Measurements from ENCODE around the gene KRT81.
"Not testable (repeated sequence)": the region's sequence is repeated elsewhere in the genome, so short reads cannot be mapped to it uniquely, and the experiment has no call there.

The KRT81 gene

DNA sequence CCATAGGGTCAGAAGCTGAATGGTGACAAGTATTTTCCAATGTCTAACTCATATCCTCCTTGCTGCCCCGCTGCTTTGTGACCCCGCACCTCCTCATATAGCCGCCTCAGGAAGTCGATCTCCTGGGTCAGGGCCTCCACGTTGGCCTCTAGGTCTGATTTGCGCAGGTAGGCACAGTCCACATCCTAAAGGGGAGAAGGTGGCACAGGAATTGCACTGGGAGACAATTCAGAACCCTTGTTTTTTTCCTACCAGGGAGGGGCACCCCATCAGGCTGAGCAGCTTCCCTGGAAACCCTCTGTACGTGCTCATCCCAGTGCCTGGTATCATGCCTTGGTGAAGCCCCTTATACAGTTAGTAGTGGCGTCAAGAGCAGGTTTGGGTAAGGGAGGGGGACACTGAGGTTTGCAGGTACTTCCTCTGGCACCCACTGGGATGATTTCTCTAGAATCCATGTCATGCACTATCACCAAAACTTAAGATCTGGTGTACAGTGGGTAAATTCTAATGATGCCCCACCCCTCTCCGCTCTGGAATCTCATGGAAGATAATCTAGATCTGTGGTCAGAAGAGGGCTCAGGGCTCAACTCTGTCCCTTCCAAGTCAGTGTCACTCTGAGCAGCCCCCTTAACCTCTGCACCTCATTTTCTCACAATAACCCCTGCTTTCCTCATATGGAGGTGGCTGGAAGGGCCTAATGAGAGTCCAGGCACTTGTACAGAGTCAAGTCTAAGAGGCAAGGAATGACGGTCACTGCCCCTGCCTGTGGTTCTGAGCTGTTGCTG lies 37.0 kb downstream of the KRT81 start:
- no peak overlapping the region for H3K4me3 ChIP-seq (ENCODE audit: low read depth, low read length, poor library complexity, severe bottlenecking)
- no peak overlapping the region for H3K4me2 ChIP-seq (ENCODE audit: low read length)
- no peak overlapping the region for H3K27ac ChIP-seq (ENCODE audit: low read depth, low read length, poor library complexity, severe bottlenecking)
- no peaks in the 10 kb centered on the region for H3K79me2 ChIP-seq (ENCODE audit: insufficient read depth, low read length)
- H3F3A ChIP-seq (ENCODE audit: insufficient read depth, low read length), result no peaks in the 10 kb centered on the region
- H3K27me3 ChIP-seq (ENCODE audit: insufficient read depth, low read length), result no peaks in the 10 kb centered on the region
- no peak overlapping the region for H3K9ac ChIP-seq (ENCODE audit: low read length)
- no peak for TF ChIP-seq EZH2 (IDR thresholded peaks at IDR 0.05; ENCODE audit: borderline replicate concordance, low read length)
- TF ChIP-seq, protein P1, sequence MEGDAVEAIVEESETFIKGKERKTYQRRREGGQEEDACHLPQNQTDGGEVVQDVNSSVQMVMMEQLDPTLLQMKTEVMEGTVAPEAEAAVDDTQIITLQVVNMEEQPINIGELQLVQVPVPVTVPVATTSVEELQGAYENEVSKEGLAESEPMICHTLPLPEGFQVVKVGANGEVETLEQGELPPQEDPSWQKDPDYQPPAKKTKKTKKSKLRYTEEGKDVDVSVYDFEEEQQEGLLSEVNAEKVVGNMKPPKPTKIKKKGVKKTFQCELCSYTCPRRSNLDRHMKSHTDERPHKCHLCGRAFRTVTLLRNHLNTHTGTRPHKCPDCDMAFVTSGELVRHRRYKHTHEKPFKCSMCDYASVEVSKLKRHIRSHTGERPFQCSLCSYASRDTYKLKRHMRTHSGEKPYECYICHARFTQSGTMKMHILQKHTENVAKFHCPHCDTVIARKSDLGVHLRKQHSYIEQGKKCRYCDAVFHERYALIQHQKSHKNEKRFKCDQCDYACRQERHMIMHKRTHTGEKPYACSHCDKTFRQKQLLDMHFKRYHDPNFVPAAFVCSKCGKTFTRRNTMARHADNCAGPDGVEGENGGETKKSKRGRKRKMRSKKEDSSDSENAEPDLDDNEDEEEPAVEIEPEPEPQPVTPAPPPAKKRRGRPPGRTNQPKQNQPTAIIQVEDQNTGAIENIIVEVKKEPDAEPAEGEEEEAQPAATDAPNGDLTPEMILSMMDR (IDR thresholded peaks at IDR 0.05; ENCODE audit: low read length), result no peak
- no peaks in the 10 kb centered on the region for H3K9me3 ChIP-seq (ENCODE audit: low read length)
- H3K9me2 ChIP-seq (ENCODE audit: low read depth, low read length), result no peaks in the 10 kb centered on the region
- no peaks in the 10 kb centered on the region for H3K4me1 ChIP-seq (ENCODE audit: insufficient read depth, low read length, severe bottlenecking)
- H3K36me3 ChIP-seq (ENCODE audit: insufficient read depth, low read length), result no peaks in the 10 kb centered on the region
- H2AFZ ChIP-seq (ENCODE audit: low read length), result no peak overlapping the region
- no peaks in the 10 kb centered on the region for H4K20me1 ChIP-seq (ENCODE audit: insufficient read depth, low read length)

DNA sequence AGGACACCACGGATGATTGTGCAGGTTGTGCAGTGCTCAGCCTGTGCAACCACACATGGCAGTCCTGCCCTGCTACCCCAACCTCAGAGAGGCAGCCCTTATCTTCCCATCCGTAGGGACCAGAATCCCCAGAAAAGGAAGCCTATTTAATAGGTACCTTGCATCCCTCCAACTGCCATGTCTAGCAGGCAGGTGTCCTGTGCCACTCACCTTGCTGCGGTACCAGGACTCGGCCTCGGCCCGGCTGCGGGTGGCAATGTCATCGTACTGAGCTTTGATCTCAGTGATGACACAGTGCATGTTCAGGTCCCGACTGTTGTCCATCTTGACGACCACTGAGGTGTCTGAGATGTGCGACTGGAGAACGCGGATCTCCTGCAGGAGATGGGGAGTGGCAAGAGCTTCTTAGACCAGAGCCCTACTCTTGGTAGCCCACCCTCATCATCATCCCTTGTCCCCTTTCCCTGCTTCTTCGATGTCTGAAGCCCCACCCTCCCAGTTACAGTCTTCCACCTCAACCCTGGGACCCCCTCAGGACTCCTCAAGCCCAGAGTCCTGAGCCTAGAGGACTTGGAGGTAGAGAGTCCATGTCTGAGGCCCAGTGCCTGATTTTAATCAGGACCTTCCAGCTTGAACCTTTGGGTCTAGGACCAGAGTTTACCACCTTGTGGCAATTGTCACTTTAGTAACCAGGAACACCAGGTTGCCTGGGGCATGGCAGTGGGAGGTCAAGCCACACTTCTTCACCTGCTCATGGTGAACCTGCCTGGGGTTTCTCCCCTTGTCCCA lies 37.7 kb downstream of the KRT81 start:
- no peaks in the 10 kb centered on the region for H3K79me2 ChIP-seq (ENCODE audit: insufficient read depth, low read length)

DNA sequence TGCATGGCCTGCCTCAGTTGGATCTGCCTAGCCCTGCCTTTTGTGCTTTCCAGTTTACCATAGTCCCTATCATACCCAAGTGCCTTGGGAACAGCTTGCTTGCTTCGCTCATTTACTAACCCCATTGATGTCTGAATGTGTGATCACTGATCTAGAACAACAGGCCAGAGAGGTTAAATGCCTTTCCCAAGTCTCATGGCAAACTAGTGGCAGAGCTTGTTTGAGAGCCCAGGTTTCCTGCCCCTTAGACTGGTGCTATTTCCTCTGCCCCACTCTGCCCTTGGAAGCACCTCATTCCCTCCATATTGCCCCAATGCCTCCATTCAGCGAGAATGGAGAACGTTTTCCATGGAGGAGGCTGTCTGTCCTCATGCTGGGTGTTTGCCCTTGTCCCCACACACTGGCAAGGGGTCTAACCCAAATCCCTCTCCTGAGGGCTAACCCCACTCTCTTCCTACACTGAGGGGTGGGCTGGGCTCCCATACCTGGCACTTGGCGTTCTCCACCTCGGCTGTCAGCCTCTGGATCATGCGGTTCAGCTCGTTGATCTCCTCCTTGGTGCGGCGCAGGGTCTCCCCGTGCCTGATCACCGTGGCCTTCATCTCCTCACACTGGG lies 38.5 kb downstream of the KRT81 start:
- Histone ChIP-seq H3K4me2 (ENCODE audit: low read length) (no peak overlapping the region), H3K27me3 (ENCODE audit: insufficient read depth, low read length) (no peaks in the 10 kb centered on the region)

More for the DNA sequence above, 37.7 kb downstream of the KRT81 start:
- Histone ChIP-seq H3F3A (ENCODE audit: insufficient read depth, low read length) (no peaks in the 10 kb centered on the region), H3K9me2 (ENCODE audit: low read depth, low read length) (no peaks in the 10 kb centered on the region), H3K4me3 (ENCODE audit: low read depth, low read length, poor library complexity, severe bottlenecking) (no peak overlapping the region), H3K9ac (ENCODE audit: low read length) (no peak overlapping the region), H3K9me3 (ENCODE audit: low read length) (no peaks in the 10 kb centered on the region), H3K4me2 (ENCODE audit: low read length) (no peak overlapping the region), H3K27me3 (ENCODE audit: insufficient read depth, low read length) (no peaks in the 10 kb centered on the region), H2AFZ (ENCODE audit: low read length) (no peak overlapping the region), H4K20me1 (ENCODE audit: insufficient read depth, low read length) (no peaks in the 10 kb centered on the region), H3K27ac (ENCODE audit: low read depth, low read length, poor library complexity, severe bottlenecking) (no peak overlapping the region), H3K4me1 (ENCODE audit: insufficient read depth, low read length, severe bottlenecking) (no peaks in the 10 kb centered on the region), H3K36me3 (ENCODE audit: insufficient read depth, low read length) (no peaks in the 10 kb centered on the region)
- TF ChIP-seq, protein P1 (IDR thresholded peaks at IDR 0.05; ENCODE audit: low read length), result no peak
- no peak for TF ChIP-seq EZH2 (IDR thresholded peaks at IDR 0.05; ENCODE audit: borderline replicate concordance, low read length)

DNA sequence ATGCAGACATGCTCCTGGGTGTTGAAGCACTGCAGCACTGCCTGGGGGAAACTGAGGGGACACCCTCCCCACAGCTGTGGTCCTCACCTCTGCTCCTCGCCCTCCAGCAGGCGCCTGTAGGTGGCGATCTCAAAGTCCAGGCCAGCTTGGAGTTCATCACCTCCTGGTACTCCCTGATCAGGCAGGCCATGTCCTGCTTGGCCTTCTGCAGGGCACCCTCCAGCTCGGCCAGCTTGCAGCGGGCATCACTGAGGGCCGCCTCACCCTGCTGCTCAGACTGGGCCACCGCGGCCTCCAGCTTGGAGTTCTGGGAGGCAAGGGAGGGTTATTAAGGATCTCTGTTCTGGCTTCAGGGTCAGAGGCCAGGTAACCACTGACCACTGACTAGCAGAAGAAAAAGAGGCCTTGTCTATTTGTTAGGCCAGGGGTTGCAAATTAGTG lies 39.1 kb downstream of the KRT81 start:
- not testable (repeated sequence) for H3K27ac ChIP-seq (ENCODE audit: low read depth, low read length, poor library complexity, severe bottlenecking); H3K9me2 ChIP-seq (ENCODE audit: low read depth, low read length); H3K4me1 ChIP-seq (ENCODE audit: insufficient read depth, low read length, severe bottlenecking); H3K9ac ChIP-seq (ENCODE audit: low read length); H3F3A ChIP-seq (ENCODE audit: insufficient read depth, low read length); H3K4me3 ChIP-seq (ENCODE audit: low read depth, low read length, poor library complexity, severe bottlenecking); H2AFZ ChIP-seq (ENCODE audit: low read length); H3K27me3 ChIP-seq (ENCODE audit: insufficient read depth, low read length); H3K36me3 ChIP-seq (ENCODE audit: insufficient read depth, low read length); H3K79me2 ChIP-seq (ENCODE audit: insufficient read depth, low read length); H3K4me2 ChIP-seq (ENCODE audit: low read length); H4K20me1 ChIP-seq (ENCODE audit: insufficient read depth, low read length); H3K9me3 ChIP-seq (ENCODE audit: low read length)

More for the DNA sequence above, 38.5 kb downstream of the KRT81 start:
- Histone ChIP-seq H3K79me2 (ENCODE audit: insufficient read depth, low read length) (no peaks in the 10 kb centered on the region), H4K20me1 (ENCODE audit: insufficient read depth, low read length) (no peaks in the 10 kb centered on the region), H3K4me3 (ENCODE audit: low read depth, low read length, poor library complexity, severe bottlenecking) (no peak overlapping the region), H3K9ac (ENCODE audit: low read length) (no peak overlapping the region), H3F3A (ENCODE audit: insufficient read depth, low read length) (no peaks in the 10 kb centered on the region), H2AFZ (ENCODE audit: low read length) (no peak overlapping the region), H3K9me2 (ENCODE audit: low read depth, low read length) (no peaks in the 10 kb centered on the region), H3K9me3 (ENCODE audit: low read length) (no peaks in the 10 kb centered on the region), H3K36me3 (ENCODE audit: insufficient read depth, low read length) (no peaks in the 10 kb centered on the region), H3K4me1 (ENCODE audit: insufficient read depth, low read length, severe bottlenecking) (no peaks in the 10 kb centered on the region), H3K27ac (ENCODE audit: low read depth, low read length, poor library complexity, severe bottlenecking) (no peak overlapping the region)
- TF ChIP-seq, protein P1 (IDR thresholded peaks at IDR 0.05; ENCODE audit: low read length), result no peak
- TF ChIP-seq EZH2 (IDR thresholded peaks at IDR 0.05; ENCODE audit: borderline replicate concordance, low read length), result no peak

All from OCI-LY1 (cell line).